Uterus (tissue), 4 donors: ENCODE data around the gene GLRA1. TPM values are rescaled to one million over a fixed set of nuclear protein-coding genes. Genes with fewer than 3 reads are reported as not detected.
A peak's percentile ranks its signal among the peaks of the same experiment; 100 is the strongest.

Experiments
- DNase-seq, 2 donors: peaks; one replicate each; pipeline ENCODE4 v3.0.0-alpha.2; 2019 to 2020
- H3K27ac ChIP-seq, 2 donors: fragments of 200-600 bp; sonication (generic); 1 replicate in 1 of 2; 2 replicates in 1 of 2; pipeline ENCODE4 v1.5.1; 2016 to 2018
- H3K27me3 ChIP-seq, 2 donors: fragments of 200-600 bp; sonication (generic); one replicate each; pipeline ENCODE4 v1.5.1; 2018 to 2019; ENCODE audit warnings: control low read depth in 1 of 2
- H3K36me3 ChIP-seq, 2 donors: fragments of 200-600 bp; sonication (generic); one replicate each; pipeline ENCODE4 v1.5.1; 2019; ENCODE audit warnings: control low read depth in 1 of 2
- H3K4me1 ChIP-seq, 2 donors: fragments of 200-600 bp; sonication (generic); one replicate each; pipeline ENCODE4 v1.5.1; 2018 to 2019; ENCODE audit warnings: control low read depth in 1 of 2
- H3K4me3 ChIP-seq, 2 donors: fragments of 200-600 bp; sonication (generic); 1 replicate in 1 of 2; 2 replicates in 1 of 2; pipeline ENCODE4 v1.5.1; 2018 to 2019; ENCODE audit warnings: mild to moderate bottlenecking in 1 of 2
- H3K9me3 ChIP-seq, 2 donors: fragments of 200-600 bp; sonication (generic); one replicate each; pipeline ENCODE4 v1.5.1; 2019; ENCODE audit warnings: control low read depth in 1 of 2
- POLR2A ChIP-seq, 2 donors: fragments of 450-650 bp; IDR thresholded peaks; one replicate each; pipeline ENCODE4 v1.6.1; 2016; ENCODE audit warnings: antibody characterized with exemption in 2 of 2, mild to moderate bottlenecking in 1 of 2, moderate library complexity in 1 of 2
- intact Hi-C: fragments of 100-400 bp; cut with DNase I; formaldehyde crosslinking; loops from one replicate; pipeline ENCODE4 v1.15.1; 2023; ENCODE audit warnings: low total_unique reads
- total RNA-seq, 4 donors: library from RNA; depleted of rRNA in 3 of 4; stranded (reverse); fragments of >200 nt in 3 of 4; gene quantifications; one replicate each; pipeline versions ENCODE4 v1.1.0 to v1.2.4, GENCODE V29; 2014 to 2023
- TF ChIP-seq, protein P1 (sequence below), 4 experiments: fragments of 200-600 bp in 2 of 4; fragments of 450-650 bp in 2 of 4; sonication (generic) in 2 of 4; IDR thresholded peaks; one replicate each; pipeline ENCODE4 v1.5.1; 2016 to 2019; ENCODE audit warnings: antibody characterized with exemption in 4 of 4, mild to moderate bottlenecking in 2 of 4, moderate library complexity in 1 of 4
- donor health status: DM: yes; HTN: yes; CAD: no.

Gene GLRA1
- total RNA-seq = not detected

DNA sequence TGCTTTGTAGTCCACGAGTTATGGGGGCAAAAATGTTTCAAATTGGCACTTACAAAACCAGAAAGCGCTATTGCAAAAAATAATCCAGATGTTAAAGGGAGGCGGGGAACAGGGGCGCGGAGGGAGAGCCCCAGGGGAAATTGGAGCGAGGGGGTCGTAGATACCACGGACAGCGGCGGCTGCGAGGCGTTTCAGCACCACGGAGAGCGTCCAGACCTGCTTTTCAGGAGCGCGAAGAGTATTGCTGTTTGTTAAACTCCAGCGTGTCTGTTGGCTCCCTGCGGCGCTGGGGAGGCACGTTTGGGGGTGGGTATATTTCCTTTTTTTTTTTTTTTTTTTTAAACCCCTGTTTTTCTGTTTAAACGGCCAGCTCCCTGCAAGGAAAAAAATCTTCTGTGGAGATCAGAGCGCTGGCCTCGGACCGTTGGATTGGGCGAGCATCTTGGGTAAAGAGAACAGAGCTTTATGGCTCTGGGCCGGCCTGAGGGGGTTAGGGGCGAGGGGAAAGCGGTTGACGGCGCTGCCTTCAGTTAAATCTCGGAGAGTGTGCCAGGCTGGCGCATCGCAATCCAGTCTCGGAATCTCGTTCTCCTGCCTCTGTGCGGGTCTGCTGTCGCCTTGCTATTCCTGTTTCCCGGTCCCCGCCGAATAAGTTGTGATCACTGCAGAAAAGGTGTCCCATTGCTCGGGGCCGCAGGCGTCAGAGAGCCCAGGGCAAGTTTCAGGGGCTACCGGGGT lies at the start of gene GLRA1:
TSS of gene GLRA1 (minus strand) at position 288 of the 738 bp plus-strand sequence. CDS start 302 bp downstream, outside the sequence.
- Histone ChIP-seq H3K4me3 (no peak within 1 kb of the TSS), H3K4me1 (no peaks in the 10 kb centered on the region), H3K9me3 (no peaks in the 10 kb centered on the region), H3K27me3 (peaks cover 0 to 9% of the 10 kb centered on the region in 2 donors), H3K36me3 (no peaks in the 10 kb centered on the region), H3K27ac (no peak within 1 kb of the TSS)
- intact Hi-C loops = no loop called here
- no peak for TF ChIP-seq POLR2A (IDR thresholded peaks at IDR 0.05)
- TF ChIP-seq, protein P1, sequence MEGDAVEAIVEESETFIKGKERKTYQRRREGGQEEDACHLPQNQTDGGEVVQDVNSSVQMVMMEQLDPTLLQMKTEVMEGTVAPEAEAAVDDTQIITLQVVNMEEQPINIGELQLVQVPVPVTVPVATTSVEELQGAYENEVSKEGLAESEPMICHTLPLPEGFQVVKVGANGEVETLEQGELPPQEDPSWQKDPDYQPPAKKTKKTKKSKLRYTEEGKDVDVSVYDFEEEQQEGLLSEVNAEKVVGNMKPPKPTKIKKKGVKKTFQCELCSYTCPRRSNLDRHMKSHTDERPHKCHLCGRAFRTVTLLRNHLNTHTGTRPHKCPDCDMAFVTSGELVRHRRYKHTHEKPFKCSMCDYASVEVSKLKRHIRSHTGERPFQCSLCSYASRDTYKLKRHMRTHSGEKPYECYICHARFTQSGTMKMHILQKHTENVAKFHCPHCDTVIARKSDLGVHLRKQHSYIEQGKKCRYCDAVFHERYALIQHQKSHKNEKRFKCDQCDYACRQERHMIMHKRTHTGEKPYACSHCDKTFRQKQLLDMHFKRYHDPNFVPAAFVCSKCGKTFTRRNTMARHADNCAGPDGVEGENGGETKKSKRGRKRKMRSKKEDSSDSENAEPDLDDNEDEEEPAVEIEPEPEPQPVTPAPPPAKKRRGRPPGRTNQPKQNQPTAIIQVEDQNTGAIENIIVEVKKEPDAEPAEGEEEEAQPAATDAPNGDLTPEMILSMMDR (IDR thresholded peaks at IDR 0.05) = no peak
- DNase-seq = peak in 1 of 2 donors; percentile 15

DNA sequence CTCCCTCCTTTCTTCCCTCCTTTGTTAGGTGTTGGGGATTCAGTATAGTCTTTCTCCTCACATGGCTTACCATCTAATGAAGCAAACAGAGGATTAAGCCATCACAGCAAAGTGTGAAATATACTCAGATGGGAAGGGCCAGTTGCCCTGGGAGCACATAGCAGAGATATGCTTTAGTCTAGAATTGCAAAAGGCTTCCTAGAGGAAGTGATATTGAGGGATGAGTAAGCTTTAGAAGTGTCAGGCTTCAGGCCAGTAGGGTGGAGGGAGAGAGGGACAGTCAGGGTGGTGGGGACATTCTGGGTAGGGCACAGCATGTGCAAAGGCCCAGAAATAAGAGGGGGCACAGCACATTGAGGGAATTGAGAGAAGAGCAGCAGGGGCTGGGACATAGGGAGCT lies 46.2 kb upstream of the GLRA1 start:
- intact Hi-C loops = no loop called here
- H3K27me3 ChIP-seq = no peaks in the 10 kb centered on the region
- H3K9me3 ChIP-seq = no peaks in the 10 kb centered on the region
- TF ChIP-seq POLR2A (IDR thresholded peaks at IDR 0.05) = no peak
- TF ChIP-seq, protein P1 (IDR thresholded peaks at IDR 0.05) = no peak
- DNase-seq = no peak
- no peaks in the 10 kb centered on the region for H3K36me3 ChIP-seq
- H3K4me1 ChIP-seq = no peaks in the 10 kb centered on the region
- H3K4me3 ChIP-seq = no peak overlapping the region
- H3K27ac ChIP-seq = no peak overlapping the region

DNA sequence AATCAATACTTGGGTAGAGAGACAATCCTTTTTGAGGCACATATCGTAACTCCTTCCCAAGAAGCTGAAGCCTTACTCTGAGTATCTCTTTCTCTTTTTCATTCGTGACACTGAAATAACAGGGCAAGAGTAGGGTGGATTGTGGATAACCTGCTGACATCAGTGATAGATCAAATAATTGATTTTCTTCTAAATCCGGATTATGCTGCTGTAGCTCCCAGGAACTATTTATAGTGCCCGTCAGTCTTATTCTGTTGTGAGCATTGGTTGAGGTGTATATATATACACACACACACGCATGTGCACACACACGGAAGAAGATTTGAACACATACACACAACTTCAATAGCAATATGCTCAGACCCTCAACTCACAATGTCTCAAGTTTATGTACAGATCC lies 43.2 kb upstream of the GLRA1 start:
- H3K4me3 ChIP-seq = no peak overlapping the region
- no peaks in the 10 kb centered on the region for H3K36me3 ChIP-seq
- H3K4me1 ChIP-seq = no peaks in the 10 kb centered on the region
- no peaks in the 10 kb centered on the region for H3K9me3 ChIP-seq
- intact Hi-C loops = no loop called here
- no peaks in the 10 kb centered on the region for H3K27me3 ChIP-seq
- no peak for DNase-seq
- H3K27ac ChIP-seq = no peak overlapping the region
- no peak for TF ChIP-seq POLR2A (IDR thresholded peaks at IDR 0.05)
- TF ChIP-seq, protein P1 (IDR thresholded peaks at IDR 0.05) = no peak

DNA sequence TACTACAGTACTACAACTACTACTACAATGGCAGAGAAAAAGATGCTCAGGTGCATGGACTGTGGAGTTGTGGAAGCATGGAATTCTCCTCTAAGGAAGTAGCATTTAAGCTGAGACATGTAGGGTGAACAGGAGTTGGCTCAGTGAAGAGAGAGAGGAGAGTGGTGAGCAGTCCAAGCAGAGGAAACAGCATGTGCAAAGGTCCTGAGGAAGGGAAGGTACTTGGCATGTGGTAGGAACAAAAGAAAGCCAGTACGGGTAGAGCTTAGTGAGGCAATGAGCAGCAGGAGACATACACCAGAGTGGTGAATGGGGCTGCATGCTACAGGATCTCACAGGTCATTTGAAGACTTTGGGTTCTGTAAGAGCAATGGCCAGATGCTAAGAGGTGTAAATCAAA lies 41.4 kb upstream of the GLRA1 start:
- Histone ChIP-seq H3K27ac (no peak overlapping the region), H3K36me3 (no peaks in the 10 kb centered on the region), H3K9me3 (no peaks in the 10 kb centered on the region), H3K4me3 (no peak overlapping the region), H3K27me3 (no peaks in the 10 kb centered on the region), H3K4me1 (no peaks in the 10 kb centered on the region)
- intact Hi-C loops = no loop called here
- TF ChIP-seq POLR2A (IDR thresholded peaks at IDR 0.05) = no peak
- TF ChIP-seq, protein P1 (IDR thresholded peaks at IDR 0.05) = no peak
- DNase-seq = no peak

- intact Hi-C loops = no loop called here
- TF ChIP-seq, protein P1 (IDR thresholded peaks at IDR 0.05) = no peak
- no peak for TF ChIP-seq POLR2A (IDR thresholded peaks at IDR 0.05)
- no peaks in the 10 kb centered on the region for H3K27me3 ChIP-seq
Observed at GRCh38 chr5:151964471-151964870, 39.8 kb upstream of the GLRA1 start.

More at GRCh38 chr5:151964471-151964870, 39.8 kb upstream of the GLRA1 start:
- no peaks in the 10 kb centered on the region for H3K4me1 ChIP-seq
- H3K27ac ChIP-seq = no peak overlapping the region
- no peaks in the 10 kb centered on the region for H3K36me3 ChIP-seq
- no peak for DNase-seq
- H3K9me3 ChIP-seq = no peaks in the 10 kb centered on the region
- H3K4me3 ChIP-seq = no peak overlapping the region
